ENCODE measurements around the gene DNAH7.

DNAH7 gene

GRCh38 chr2:195716466-195716865 lies 352.2 kb downstream of the DNAH7 start:
- TF ChIP-seq CTCF (IDR thresholded peaks at IDR 0.05; ENCODE audit: low read depth, low read length) = no peak
- no peak overlapping the region for H3K4me3 ChIP-seq (ENCODE audit: low read depth, low read length)

GRCh38 chr2:195711478-195711877 lies 357.2 kb downstream of the DNAH7 start:
- TF ChIP-seq CTCF (IDR thresholded peaks at IDR 0.05; ENCODE audit: low read depth, low read length) = no peak
- H3K4me3 ChIP-seq (ENCODE audit: low read depth, low read length) = no peak overlapping the region

- no peak for TF ChIP-seq CTCF (IDR thresholded peaks at IDR 0.05; ENCODE audit: low read depth, low read length)
Measured at GRCh38 chr2:195709901-195710806, 358.5 kb downstream of the DNAH7 start.

GRCh38 chr2:195706161-195706900 lies 362.3 kb downstream of the DNAH7 start:
- TF ChIP-seq CTCF (IDR thresholded peaks at IDR 0.05; ENCODE audit: low read depth, low read length) = no peak
- no peak overlapping the region for H3K4me3 ChIP-seq (ENCODE audit: low read depth, low read length)

More at GRCh38 chr2:195709901-195710806, 358.5 kb downstream of the DNAH7 start:
- H3K4me3 ChIP-seq (ENCODE audit: low read depth, low read length) = no peak overlapping the region

GRCh38 chr2:195700480-195700879 lies 368.2 kb downstream of the DNAH7 start:
- H3K4me3 ChIP-seq (ENCODE audit: low read depth, low read length) = no peak overlapping the region
- TF ChIP-seq CTCF (IDR thresholded peaks at IDR 0.05; ENCODE audit: low read depth, low read length) = no peak

GRCh38 chr2:195697681-195698220 lies 370.9 kb downstream of the DNAH7 start:
- TF ChIP-seq CTCF (IDR thresholded peaks at IDR 0.05; ENCODE audit: low read depth, low read length) = no peak
- no peak overlapping the region for H3K4me3 ChIP-seq (ENCODE audit: low read depth, low read length)
